ENCODE results near the gene PTGFRN.

DNA sequence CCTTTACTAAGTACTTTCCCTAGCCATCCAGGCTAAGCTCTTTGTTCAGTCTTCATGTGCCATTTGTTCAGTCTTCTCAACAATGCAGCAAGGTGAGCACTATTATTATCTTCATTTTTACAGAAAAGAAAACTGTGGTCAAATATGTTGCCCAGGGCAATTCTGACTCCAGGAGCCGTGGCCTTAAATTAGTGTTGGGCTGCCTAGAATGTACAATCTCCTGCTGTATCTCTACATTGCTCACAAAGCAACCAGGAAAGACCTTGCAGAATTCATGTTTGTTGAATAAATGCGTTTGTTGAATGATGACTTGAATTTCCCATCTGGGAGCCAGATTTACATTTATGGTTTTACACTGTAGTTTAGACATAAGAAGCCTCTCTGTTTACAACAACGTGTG, 106.0 kb downstream of the PTGFRN start:
- TF ChIP-seq, protein P1, sequence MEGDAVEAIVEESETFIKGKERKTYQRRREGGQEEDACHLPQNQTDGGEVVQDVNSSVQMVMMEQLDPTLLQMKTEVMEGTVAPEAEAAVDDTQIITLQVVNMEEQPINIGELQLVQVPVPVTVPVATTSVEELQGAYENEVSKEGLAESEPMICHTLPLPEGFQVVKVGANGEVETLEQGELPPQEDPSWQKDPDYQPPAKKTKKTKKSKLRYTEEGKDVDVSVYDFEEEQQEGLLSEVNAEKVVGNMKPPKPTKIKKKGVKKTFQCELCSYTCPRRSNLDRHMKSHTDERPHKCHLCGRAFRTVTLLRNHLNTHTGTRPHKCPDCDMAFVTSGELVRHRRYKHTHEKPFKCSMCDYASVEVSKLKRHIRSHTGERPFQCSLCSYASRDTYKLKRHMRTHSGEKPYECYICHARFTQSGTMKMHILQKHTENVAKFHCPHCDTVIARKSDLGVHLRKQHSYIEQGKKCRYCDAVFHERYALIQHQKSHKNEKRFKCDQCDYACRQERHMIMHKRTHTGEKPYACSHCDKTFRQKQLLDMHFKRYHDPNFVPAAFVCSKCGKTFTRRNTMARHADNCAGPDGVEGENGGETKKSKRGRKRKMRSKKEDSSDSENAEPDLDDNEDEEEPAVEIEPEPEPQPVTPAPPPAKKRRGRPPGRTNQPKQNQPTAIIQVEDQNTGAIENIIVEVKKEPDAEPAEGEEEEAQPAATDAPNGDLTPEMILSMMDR (IDR thresholded peaks at IDR 0.05; ENCODE audit: low read length) = no peak
- TF ChIP-seq EZH2 (optimal IDR thresholded peaks at IDR 0.05; ENCODE audit: low read depth, low read length) = no peak
